GM19023 (cell line): ENCODE measurements around the gene HK2.
A peak's percentile ranks its signal among the peaks of the same experiment; 100 is the strongest.
"Not testable (repeated sequence)": the region's sequence is repeated elsewhere in the genome, so short reads cannot be mapped to it uniquely, and the experiment has no call there.

Experiments
- ATAC-seq: cut with Tn5 transposase; IDR thresholded peaks from one replicate; pipeline ENCODE4 v1.9.1; 2021; ENCODE audit warnings: mild to moderate bottlenecking, moderate library complexity; ENCODE audit not compliant: unreplicated experiment

HK2 gene

GRCh38 chr2:74876081-74876886 lies 42.4 kb downstream of the HK2 start:
- peak; percentile 84 for ATAC-seq

- no peak for ATAC-seq
Observed at GRCh38 chr2:74877376-74877775, 43.4 kb downstream of the HK2 start.

GRCh38 chr2:74877781-74878433 lies 44.0 kb downstream of the HK2 start:
- no peak for ATAC-seq

DNA sequence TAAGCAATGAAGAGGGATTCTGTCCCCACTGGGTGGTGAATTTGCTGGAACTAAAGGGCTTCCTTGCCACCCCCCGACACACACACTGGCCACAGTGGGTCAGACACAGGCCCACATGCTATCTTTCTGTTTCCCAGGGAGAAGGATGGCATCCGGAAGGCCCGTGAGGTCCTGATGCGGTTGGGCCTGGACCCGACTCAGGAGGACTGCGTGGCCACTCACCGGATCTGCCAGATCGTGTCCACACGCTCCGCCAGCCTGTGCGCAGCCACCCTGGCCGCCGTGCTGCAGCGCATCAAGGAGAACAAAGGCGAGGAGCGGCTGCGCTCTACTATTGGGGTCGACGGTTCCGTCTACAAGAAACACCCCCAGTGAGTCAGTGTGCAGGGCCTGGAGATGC lies 44.6 kb downstream of the HK2 start:
- ATAC-seq = no peak

- no peak for ATAC-seq
Observed at GRCh38 chr2:74880054-74880728, 46.3 kb downstream of the HK2 start.

GRCh38 chr2:74881176-74881575 lies 47.2 kb downstream of the HK2 start:
- no peak for ATAC-seq

- no peak for ATAC-seq
Observed at GRCh38 chr2:74881626-74882298, 47.8 kb downstream of the HK2 start.

- no peak for ATAC-seq
Observed at GRCh38 chr2:74882299-74882687, 48.4 kb downstream of the HK2 start.

- no peak for ATAC-seq
Observed at GRCh38 chr2:74883011-74883410, 49.1 kb downstream of the HK2 start.

DNA sequence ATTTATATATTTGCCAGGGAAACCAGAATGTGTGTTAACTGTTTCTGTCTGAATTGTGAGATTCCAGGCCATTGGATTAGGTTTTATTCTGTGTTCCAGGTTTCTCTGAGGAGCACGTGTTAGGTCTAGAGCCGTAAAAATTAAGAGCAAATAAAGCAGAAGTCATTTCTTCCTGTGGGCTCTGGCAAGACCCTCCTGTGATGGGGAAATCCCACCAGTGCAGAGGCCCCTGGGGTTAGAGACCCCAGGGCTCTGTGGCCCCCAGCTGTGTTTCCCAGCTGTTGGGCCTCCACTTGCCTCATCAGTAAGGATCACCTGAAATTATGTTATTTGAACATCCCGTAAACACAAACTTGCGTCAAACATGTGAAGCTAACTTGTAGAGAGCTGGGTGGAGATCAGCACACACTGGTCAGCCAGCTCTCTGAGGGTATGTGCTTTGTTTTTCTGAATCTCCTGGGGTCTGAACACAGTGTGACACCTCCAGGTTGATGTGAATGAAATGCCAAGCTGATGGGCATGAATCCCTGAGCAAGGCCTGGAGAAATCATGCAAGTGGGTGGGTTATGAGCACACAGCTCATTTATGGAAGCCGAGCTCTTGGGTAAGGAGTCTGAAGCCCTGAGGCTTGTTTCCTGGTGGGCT lies 50.3 kb downstream of the HK2 start:
- ATAC-seq = no peak

DNA sequence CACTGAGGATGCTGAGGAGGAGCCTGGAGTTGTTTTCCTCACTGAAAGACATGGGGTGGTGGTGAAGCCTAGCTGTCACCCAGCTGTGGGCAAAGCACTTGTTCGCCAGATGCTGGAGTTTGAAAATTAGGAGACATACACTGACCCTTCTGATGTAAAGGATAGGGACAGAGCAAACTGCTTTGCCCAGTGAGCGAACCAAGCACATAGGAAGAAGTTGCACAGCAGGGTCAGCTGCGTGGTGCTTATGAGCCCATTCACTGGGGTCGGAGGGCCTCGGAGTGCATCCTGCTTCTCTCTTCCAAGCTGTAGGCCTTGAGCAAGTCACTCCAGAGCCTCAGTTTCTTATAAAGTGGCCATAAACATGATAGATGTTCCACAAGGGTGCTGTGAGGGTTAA lies 50.9 kb downstream of the HK2 start:
- no peak for ATAC-seq

DNA sequence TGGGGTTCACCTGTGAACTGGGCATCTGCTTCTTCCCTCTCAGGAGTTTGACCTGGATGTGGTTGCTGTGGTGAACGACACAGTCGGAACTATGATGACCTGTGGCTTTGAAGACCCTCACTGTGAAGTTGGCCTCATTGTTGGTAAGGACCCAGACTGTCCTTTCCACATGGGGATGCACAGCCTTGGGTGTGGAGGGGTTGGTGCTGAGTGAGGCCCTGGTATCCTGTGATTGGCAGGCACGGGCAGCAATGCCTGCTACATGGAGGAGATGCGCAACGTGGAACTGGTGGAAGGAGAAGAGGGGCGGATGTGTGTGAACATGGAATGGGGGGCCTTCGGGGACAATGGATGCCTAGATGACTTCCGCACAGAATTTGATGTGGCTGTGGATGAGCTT lies 52.3 kb downstream of the HK2 start:
- ATAC-seq = no peak

- no peak for ATAC-seq
Observed at GRCh38 chr2:74886811-74887210, 52.9 kb downstream of the HK2 start.

DNA sequence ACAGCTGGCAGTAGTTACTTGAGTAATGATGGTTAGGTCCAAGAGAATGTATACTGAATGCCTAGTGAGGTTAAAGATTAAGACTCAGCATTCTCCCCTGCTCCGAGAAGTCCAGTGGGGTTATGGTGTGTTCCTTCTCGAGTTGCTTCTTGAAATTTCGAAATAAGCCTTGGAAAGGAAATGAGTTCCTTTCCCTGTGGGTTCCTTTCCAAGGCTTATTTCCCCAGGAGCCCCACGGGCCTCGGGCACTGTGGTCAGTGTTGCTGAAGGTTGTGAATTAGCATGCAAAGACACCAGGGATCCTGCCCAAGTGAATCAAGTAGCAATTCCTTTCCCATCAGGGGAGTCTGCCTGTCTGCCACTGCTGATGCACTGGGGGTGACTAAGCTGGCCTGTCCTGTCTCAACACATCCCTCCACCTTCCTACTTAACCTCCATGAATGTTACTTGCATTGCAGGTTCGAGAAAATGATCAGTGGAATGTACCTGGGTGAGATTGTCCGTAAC lies 53.6 kb downstream of the HK2 start:
- ATAC-seq = no peak

- ATAC-seq = no peak
Observed at GRCh38 chr2:74887960-74888700, 54.2 kb downstream of the HK2 start.

DNA sequence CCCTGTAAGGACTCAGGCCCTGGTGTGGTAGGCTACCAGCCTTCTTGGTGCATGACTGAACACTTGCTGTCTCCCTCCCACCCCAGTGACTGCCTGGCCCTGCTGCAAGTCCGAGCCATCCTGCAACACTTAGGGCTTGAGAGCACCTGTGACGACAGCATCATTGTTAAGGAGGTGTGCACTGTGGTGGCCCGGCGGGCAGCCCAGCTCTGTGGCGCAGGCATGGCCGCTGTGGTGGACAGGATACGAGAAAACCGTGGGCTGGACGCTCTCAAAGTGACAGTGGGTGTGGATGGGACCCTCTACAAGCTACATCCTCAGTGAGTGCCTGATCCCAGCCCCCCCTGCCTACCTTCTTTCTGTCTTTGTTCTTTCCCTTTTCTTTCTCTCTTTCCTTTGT lies 55.2 kb downstream of the HK2 start:
- no peak for ATAC-seq

- ATAC-seq = no peak
Observed at GRCh38 chr2:74890711-74891110, 56.8 kb downstream of the HK2 start.

DNA sequence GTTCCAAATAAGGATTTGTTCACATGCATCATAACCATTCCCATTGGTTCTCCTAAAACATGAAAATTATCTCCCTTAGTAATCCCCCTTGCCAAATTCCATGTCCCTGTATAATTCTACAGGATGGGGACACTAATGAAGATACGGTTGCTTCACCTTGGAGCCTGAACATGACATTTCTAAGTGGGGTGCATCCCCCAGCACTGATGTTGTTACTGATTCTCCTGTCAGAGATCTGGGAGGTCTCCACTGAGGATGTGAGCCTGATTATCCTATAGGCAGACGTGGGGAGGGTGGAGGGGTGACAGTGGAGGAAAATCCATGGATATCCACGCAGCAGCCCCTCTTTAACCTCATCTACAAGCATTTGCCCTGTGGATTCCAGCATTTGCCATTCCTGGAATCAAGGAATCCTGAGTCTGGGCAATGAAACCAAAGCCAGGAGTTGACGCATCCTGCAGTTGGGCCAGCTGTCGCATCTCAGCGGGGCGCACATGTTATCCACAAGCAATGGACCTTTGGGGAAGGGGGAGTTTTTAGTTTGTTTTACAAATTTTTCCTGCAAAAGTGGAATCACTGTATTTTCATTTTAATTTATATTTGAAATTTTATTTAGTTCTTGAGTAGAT lies 57.3 kb downstream of the HK2 start:
- ATAC-seq = no peak

- not testable (repeated sequence) for ATAC-seq
Observed at GRCh38 chr2:74891816-74892215, 57.9 kb downstream of the HK2 start.

- ATAC-seq = no peak
Observed at GRCh38 chr2:74892609-74893008, 58.7 kb downstream of the HK2 start.
